MM.1S (cell line): ENCODE results near the gene TMEM121.

Source experiments
- DNase-seq: peaks from one replicate; pipeline ENCODE4 v3.0.0-alpha.2; 2015
- H2AFZ ChIP-seq: fragments of 300-600 bp; sonication (generic); 2 replicates; pipeline ENCODE4 v1.6.0; 2016; ENCODE audit warnings: antibody characterized with exemption, low read length
- H3F3A ChIP-seq: fragments of 300-600 bp; sonication (generic); 2 replicates; pipeline ENCODE4 v1.6.1; 2016; ENCODE audit warnings: mild to moderate bottlenecking, antibody characterized with exemption, low read length, moderate library complexity, mixed read lengths; ENCODE audit not compliant: insufficient read depth
- H3K27ac ChIP-seq: fragments of 300-600 bp; sonication (generic); 2 replicates; pipeline ENCODE4 v1.5.1; 2016; ENCODE audit warnings: mild to moderate bottlenecking, low read length
- H3K27me3 ChIP-seq: fragments of 300-600 bp; sonication (generic); replicated peaks from 2 replicates; pipeline ENCODE4 v1.6.0; 2016; ENCODE audit warnings: low read length; ENCODE audit not compliant: insufficient read depth
- H3K36me3 ChIP-seq: fragments of 300-600 bp; sonication (generic); replicated peaks from 2 replicates; pipeline ENCODE4 v1.6.1; 2016; ENCODE audit warnings: mild to moderate bottlenecking, low read length, mixed read lengths; ENCODE audit not compliant: insufficient read depth
- H3K4me1 ChIP-seq: fragments of 300-600 bp; sonication (generic); 2 replicates; pipeline ENCODE4 v1.6.1; 2016; ENCODE audit warnings: low read length, mixed read lengths
- H3K4me2 ChIP-seq: fragments of 300-600 bp; sonication (generic); 2 replicates; pipeline ENCODE4 v1.6.0; 2016; ENCODE audit warnings: low read depth, low read length
- H3K4me3 ChIP-seq: fragments of 300-600 bp; sonication (generic); 2 replicates; pipeline ENCODE4 v1.5.1; 2016; ENCODE audit warnings: low read length, mixed read lengths
- H3K79me2 ChIP-seq: fragments of 300-600 bp; sonication (generic); 2 replicates; pipeline ENCODE4 v1.6.1; 2016; ENCODE audit warnings: mixed run types, low read length, mixed read lengths
- H3K9ac ChIP-seq: fragments of 300-600 bp; sonication (generic); 2 replicates; pipeline ENCODE4 v1.6.1; 2016; ENCODE audit warnings: low read length, mixed read lengths
- H3K9me2 ChIP-seq: fragments of 300-600 bp; sonication (generic); replicated peaks from 2 replicates; pipeline ENCODE4 v1.6.1; 2016; ENCODE audit warnings: mild to moderate bottlenecking, low read length, mixed read lengths; ENCODE audit not compliant: insufficient read depth
- H3K9me3 ChIP-seq: fragments of 300-600 bp; sonication (generic); replicated peaks from 2 replicates; pipeline ENCODE4 v1.6.1; 2016; ENCODE audit warnings: mild to moderate bottlenecking, low read length, mixed read lengths; ENCODE audit not compliant: insufficient read depth
- H4K20me1 ChIP-seq: fragments of 300-600 bp; sonication (generic); 2 replicates; pipeline ENCODE4 v1.6.1; 2016; ENCODE audit warnings: mild to moderate bottlenecking, low read length, moderate library complexity, mixed read lengths; ENCODE audit not compliant: insufficient read depth
- EZH2 ChIP-seq: fragments of 300-600 bp; sonication (generic); optimal IDR thresholded peaks from 2 replicates; pipeline ENCODE3; 2017; ENCODE audit warnings: low read depth, mild to moderate bottlenecking, antibody characterized with exemption, low read length, mixed read lengths
- EZH2phosphoT487 ChIP-seq: fragments of 300-600 bp; sonication (generic); IDR thresholded peaks from 2 replicates; pipeline ENCODE4 v1.6.1; 2018; ENCODE audit warnings: antibody characterized with exemption, low read length
- TF ChIP-seq, protein P1 (sequence below): fragments of 300-600 bp; sonication (generic); IDR thresholded peaks from 2 replicates; pipeline ENCODE4 v1.5.1; 2016; ENCODE audit warnings: antibody characterized with exemption, low read length, mixed read lengths

Gene TMEM121

DNA sequence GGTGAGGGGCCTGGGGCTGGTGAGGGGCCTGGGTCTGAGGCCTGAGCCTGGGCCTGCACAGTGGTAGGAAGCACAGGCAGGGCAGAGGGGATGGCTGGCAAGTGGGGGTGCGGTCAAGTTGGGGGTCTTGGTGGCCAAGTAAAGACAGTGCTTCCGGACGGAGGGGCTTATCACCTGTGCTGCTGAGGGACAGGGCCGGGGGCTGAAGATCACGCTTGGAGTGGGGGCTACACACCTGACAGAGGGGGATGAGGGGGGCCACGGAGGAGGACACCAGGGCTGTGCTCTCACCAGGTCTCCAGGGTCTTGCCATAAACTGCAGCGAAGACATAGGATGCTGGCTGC is 23.1 kb upstream of the TMEM121 start:
- Histone ChIP-seq H3K9me3 (no peaks in the 10 kb centered on the region), H3F3A (no peaks in the 10 kb centered on the region), H3K79me2 (no peaks in the 10 kb centered on the region), H3K4me2 (no peak overlapping the region), H4K20me1 (no peaks in the 10 kb centered on the region), H3K9me2 (no peaks in the 10 kb centered on the region), H3K4me3 (no peak overlapping the region), H3K36me3 (no peaks in the 10 kb centered on the region), H3K27me3 (peaks cover 45% of the 10 kb centered on the region), H3K27ac (no peak overlapping the region), H3K4me1 (no peaks in the 10 kb centered on the region), H3K9ac (no peak overlapping the region), H2AFZ (no peak overlapping the region)
- DNase-seq = no peak
- TF ChIP-seq EZH2 = no peak
- TF ChIP-seq, protein P1, sequence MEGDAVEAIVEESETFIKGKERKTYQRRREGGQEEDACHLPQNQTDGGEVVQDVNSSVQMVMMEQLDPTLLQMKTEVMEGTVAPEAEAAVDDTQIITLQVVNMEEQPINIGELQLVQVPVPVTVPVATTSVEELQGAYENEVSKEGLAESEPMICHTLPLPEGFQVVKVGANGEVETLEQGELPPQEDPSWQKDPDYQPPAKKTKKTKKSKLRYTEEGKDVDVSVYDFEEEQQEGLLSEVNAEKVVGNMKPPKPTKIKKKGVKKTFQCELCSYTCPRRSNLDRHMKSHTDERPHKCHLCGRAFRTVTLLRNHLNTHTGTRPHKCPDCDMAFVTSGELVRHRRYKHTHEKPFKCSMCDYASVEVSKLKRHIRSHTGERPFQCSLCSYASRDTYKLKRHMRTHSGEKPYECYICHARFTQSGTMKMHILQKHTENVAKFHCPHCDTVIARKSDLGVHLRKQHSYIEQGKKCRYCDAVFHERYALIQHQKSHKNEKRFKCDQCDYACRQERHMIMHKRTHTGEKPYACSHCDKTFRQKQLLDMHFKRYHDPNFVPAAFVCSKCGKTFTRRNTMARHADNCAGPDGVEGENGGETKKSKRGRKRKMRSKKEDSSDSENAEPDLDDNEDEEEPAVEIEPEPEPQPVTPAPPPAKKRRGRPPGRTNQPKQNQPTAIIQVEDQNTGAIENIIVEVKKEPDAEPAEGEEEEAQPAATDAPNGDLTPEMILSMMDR = no peak
- TF ChIP-seq EZH2phosphoT487 = no peak

- TF ChIP-seq EZH2phosphoT487 (no peak), EZH2 (no peak)
- TF ChIP-seq, protein P1 = no peak
- no peak overlapping the region for H3K27ac ChIP-seq
- H3K36me3 ChIP-seq = no peaks in the 10 kb centered on the region
- H3K9ac ChIP-seq = no peak overlapping the region
- H3K79me2 ChIP-seq = no peaks in the 10 kb centered on the region
- H3K27me3 ChIP-seq = peaks cover 53% of the 10 kb centered on the region
- no peaks in the 10 kb centered on the region for H3K9me2 ChIP-seq
- H3K4me2 ChIP-seq = no peak overlapping the region
- H2AFZ ChIP-seq = no peak overlapping the region
- no peak for DNase-seq
- no peaks in the 10 kb centered on the region for H3K4me1 ChIP-seq
- H3F3A ChIP-seq = no peaks in the 10 kb centered on the region
- no peaks in the 10 kb centered on the region for H3K9me3 ChIP-seq
- no peak overlapping the region for H3K4me3 ChIP-seq
- no peaks in the 10 kb centered on the region for H4K20me1 ChIP-seq
Observed at GRCh38 chr14:105503935-105504692, 22.3 kb upstream of the TMEM121 start.

DNA sequence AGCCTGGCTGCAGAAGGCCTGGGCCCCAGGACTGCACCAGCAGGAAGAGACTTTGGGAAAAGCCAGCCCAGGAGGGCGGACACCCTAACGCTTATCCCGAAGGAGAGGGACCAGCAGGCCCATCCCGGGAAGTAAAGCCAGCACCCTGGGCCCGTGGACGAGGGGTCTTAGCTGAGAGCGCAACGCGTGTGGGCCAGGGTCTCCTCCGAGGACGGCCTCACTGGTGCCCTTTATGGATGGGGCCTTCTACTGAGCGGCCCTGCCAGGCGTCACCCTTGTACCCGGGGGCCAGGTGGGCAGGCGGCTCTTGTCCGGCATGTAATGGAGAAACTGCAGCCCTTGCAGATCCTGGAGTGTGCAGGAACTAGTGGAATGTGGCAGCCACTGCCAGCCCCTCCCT is 21.3 kb upstream of the TMEM121 start:
- no peaks in the 10 kb centered on the region for H3K4me1 ChIP-seq
- no peaks in the 10 kb centered on the region for H3K79me2 ChIP-seq
- H3K9ac ChIP-seq = no peak overlapping the region
- no peaks in the 10 kb centered on the region for H3K36me3 ChIP-seq
- H3K9me3 ChIP-seq = no peaks in the 10 kb centered on the region
- peaks cover 60% of the 10 kb centered on the region for H3K27me3 ChIP-seq
- H3K4me2 ChIP-seq = no peak overlapping the region
- H3F3A ChIP-seq = no peaks in the 10 kb centered on the region
- H4K20me1 ChIP-seq = no peaks in the 10 kb centered on the region
- H3K27ac ChIP-seq = no peak overlapping the region
- H3K9me2 ChIP-seq = no peaks in the 10 kb centered on the region
- TF ChIP-seq, protein P1 = no peak
- TF ChIP-seq EZH2 = no peak
- no peak for TF ChIP-seq EZH2phosphoT487
- H3K4me3 ChIP-seq = no peak overlapping the region
- H2AFZ ChIP-seq = no peak overlapping the region
- DNase-seq = no peak
